ENCODE measurements around the gene CABCOCO1. TPM values are rescaled to one million over a fixed set of nuclear protein-coding genes. Genes with fewer than 3 reads are reported as not detected.
A peak's percentile ranks its signal among the peaks of the same experiment; 100 is the strongest.

CABCOCO1 gene
- total RNA-seq, 4 donors from 2014 or later = 0.94 to 1.6 (median 1.3) TPM

- no peak overlapping the region for H3K4me3 ChIP-seq
- peaks cover 0 to 17% (median 0%) of the 10 kb centered on the region in 3 donors for H3K4me1 ChIP-seq
- no peaks in the 10 kb centered on the region for H3K27me3 ChIP-seq
- WGBS, 2 donors (ENCODE audit: low coverage in 1 of 2) = 77 to 94% methylated on average over 3 to 4 of the region's 4 CpGs
- no peak for TF ChIP-seq POLR2AphosphoS5 (IDR thresholded peaks at IDR 0.05)
- no peak for ATAC-seq
- no peak overlapping the region for H3K27ac ChIP-seq
- H3K9me3 ChIP-seq = no peaks in the 10 kb centered on the region
- H3K36me3 ChIP-seq = no peaks in the 10 kb centered on the region
Measured at GRCh38 chr10:61639952-61640351, 22.8 kb upstream of the CABCOCO1 start.

- no peak overlapping the region for H3K27ac ChIP-seq
- H3K36me3 ChIP-seq = no peaks in the 10 kb centered on the region
- 64 to 70% methylated on average over 2 to 3 of the region's 3 CpGs for WGBS, 2 donors (ENCODE audit: low coverage in 1 of 2)
- no peaks in the 10 kb centered on the region for H3K9me3 ChIP-seq
- H3K4me3 ChIP-seq = no peak overlapping the region
- TF ChIP-seq POLR2AphosphoS5 (IDR thresholded peaks at IDR 0.05) = no peak
- no peak for TF ChIP-seq CTCF (IDR thresholded peaks at IDR 0.05)
- ATAC-seq = no peak
- H3K27me3 ChIP-seq = no peaks in the 10 kb centered on the region
- H3K4me1 ChIP-seq = peaks cover 0 to 20% (median 0%) of the 10 kb centered on the region in 3 donors
Measured at GRCh38 chr10:61640856-61641255, 21.9 kb upstream of the CABCOCO1 start.

- ATAC-seq = no peak
- 66 to 67% methylated on average over 2 of the region's 2 CpGs for WGBS, 2 donors (ENCODE audit: low coverage in 1 of 2)
- Histone ChIP-seq H3K4me3 (no peak overlapping the region), H3K27me3 (no peaks in the 10 kb centered on the region), H3K4me1 (peaks cover 0 to 21% (median 0%) of the 10 kb centered on the region in 3 donors), H3K36me3 (no peaks in the 10 kb centered on the region), H3K27ac (no peak overlapping the region), H3K9me3 (no peaks in the 10 kb centered on the region)
- TF ChIP-seq CTCF (IDR thresholded peaks at IDR 0.05) (no peak), POLR2A (IDR thresholded peaks at IDR 0.05) (no peak), POLR2AphosphoS5 (IDR thresholded peaks at IDR 0.05) (no peak), EP300 (IDR thresholded peaks at IDR 0.05) (no peak)
Measured at GRCh38 chr10:61642150-61642571, 20.6 kb upstream of the CABCOCO1 start.

- Histone ChIP-seq H3K27me3 (no peaks in the 10 kb centered on the region), H3K9me3 (no peaks in the 10 kb centered on the region), H3K27ac (no peak overlapping the region), H3K36me3 (no peaks in the 10 kb centered on the region), H3K4me1 (peaks cover 0 to 21% (median 0%) of the 10 kb centered on the region in 3 donors), H3K4me3 (no peak overlapping the region)
- 27 to 56% methylated on average over 4 of the region's 4 CpGs for WGBS, 2 donors (ENCODE audit: low coverage in 1 of 2)
- TF ChIP-seq EP300 (IDR thresholded peaks at IDR 0.05) (no peak), POLR2AphosphoS5 (IDR thresholded peaks at IDR 0.05) (no peak), CTCF (IDR thresholded peaks at IDR 0.05) (no peak), POLR2A (IDR thresholded peaks at IDR 0.05) (no peak)
- ATAC-seq = no peak
Measured at GRCh38 chr10:61642676-61643075, 20.1 kb upstream of the CABCOCO1 start.

GRCh38 chr10:61643316-61643751 lies 19.4 kb upstream of the CABCOCO1 start:
- ATAC-seq = peak; percentile 63
- H3K4me3 ChIP-seq = no peak overlapping the region
- no peak for TF ChIP-seq CTCF (IDR thresholded peaks at IDR 0.05)
- no peak for TF ChIP-seq EP300 (IDR thresholded peaks at IDR 0.05)
- TF ChIP-seq POLR2A (IDR thresholded peaks at IDR 0.05) = no peak
- no peak for TF ChIP-seq POLR2AphosphoS5 (IDR thresholded peaks at IDR 0.05)
- H3K9me3 ChIP-seq = no peaks in the 10 kb centered on the region
- no peaks in the 10 kb centered on the region for H3K27me3 ChIP-seq
- H3K4me1 ChIP-seq = peaks cover 0 to 21% (median 0%) of the 10 kb centered on the region in 3 donors
- 26 to 60% methylated on average over 1 of the region's 1 CpG for WGBS, 2 donors (ENCODE audit: low coverage in 1 of 2)
- no peaks in the 10 kb centered on the region for H3K36me3 ChIP-seq
- H3K27ac ChIP-seq = no peak overlapping the region

All from gastroesophageal sphincter (tissue), 4 donors.